ENCODE measurements around the gene ZIC4. TPM values are rescaled to one million over a fixed set of nuclear protein-coding genes. Genes with fewer than 3 reads are reported as not detected.

ZIC4 gene
- total and polyA plus RNA-seq, 10 donors = not detected

- H3K27me3 ChIP-seq (replicated peaks in 1 of 7) = peaks cover 0 to 68% (median 50%) of the 10 kb centered on the region in 7 donors
- H3K36me3 ChIP-seq = no peaks in the 10 kb centered on the region
- WGBS, 5 donors = 85 to 92% (median 89%) methylated on average over 2 of the region's 2 CpGs
- intact Hi-C loops (cut with DNase I; ENCODE audit: low total_unique reads) = no loop called here
- no peak for DNase-seq
- H3K4me3 ChIP-seq = no peak overlapping the region
- no peak for TF ChIP-seq CTCF (IDR thresholded peaks at IDR 0.05 in 8 of 11, conservative IDR thresholded peaks at IDR 0.05 in 3 of 11)
- H3K4me1 ChIP-seq = no peaks in the 10 kb centered on the region
- no peak overlapping the region for H3K27ac ChIP-seq
- H3K9me3 ChIP-seq = peaks cover 0 to 5% (median 0%) of the 10 kb centered on the region in 8 donors
Measured at GRCh38 chr3:147426931-147427330, 20.6 kb upstream of the ZIC4 start.

- Histone ChIP-seq H3K4me1 (no peaks in the 10 kb centered on the region), H3K9me3 (peaks cover 0 to 19% (median 0%) of the 10 kb centered on the region in 8 donors), H3K27ac (no peak overlapping the region), H3K27me3 (replicated peaks in 1 of 7) (peaks cover 3 to 79% (median 64%) of the 10 kb centered on the region in 7 donors), H3K4me3 (no peak overlapping the region), H3K36me3 (no peaks in the 10 kb centered on the region)
- WGBS, 5 donors = 8 to 24% (median 11%) methylated on average over 1 of the region's 1 CpG
- TF ChIP-seq POLR2AphosphoS5 (IDR thresholded peaks at IDR 0.05) = no peak
- TF ChIP-seq CTCF (IDR thresholded peaks at IDR 0.05 in 8 of 11, conservative IDR thresholded peaks at IDR 0.05 in 3 of 11) = no peak
- no peak for TF ChIP-seq POLR2A (IDR thresholded peaks at IDR 0.05)
- no peak for DNase-seq
- intact Hi-C loops (cut with DNase I; ENCODE audit: low total_unique reads) = no loop called here
Measured at GRCh38 chr3:147425388-147425850, 19.1 kb upstream of the ZIC4 start.

- Histone ChIP-seq H3K27me3 (replicated peaks in 1 of 7) (peaks cover 4 to 80% (median 69%) of the 10 kb centered on the region in 7 donors), H3K4me1 (no peaks in the 10 kb centered on the region), H3K36me3 (no peaks in the 10 kb centered on the region), H3K4me3 (no peak overlapping the region), H3K27ac (no peak overlapping the region), H3K9me3 (peaks cover 0 to 26% (median 0%) of the 10 kb centered on the region in 8 donors)
- no peak for DNase-seq
- intact Hi-C loops (cut with DNase I; ENCODE audit: low total_unique reads) = no loop called here
- TF ChIP-seq POLR2AphosphoS5 (IDR thresholded peaks at IDR 0.05) = no peak
- 9 to 11% (median 9%) methylated on average over 14 of the region's 14 CpGs for WGBS, 5 donors
Measured at GRCh38 chr3:147424581-147425387, 18.4 kb upstream of the ZIC4 start.

- intact Hi-C loops (cut with DNase I; ENCODE audit: low total_unique reads) = no loop called here
- 7 to 11% (median 8%) methylated on average over 29 to 33 of the region's 33 CpGs for WGBS, 5 donors
Measured at GRCh38 chr3:147423798-147424580, 17.6 kb upstream of the ZIC4 start.

More at GRCh38 chr3:147423798-147424580, 17.6 kb upstream of the ZIC4 start:
- no peak overlapping the region for H3K4me3 ChIP-seq
- peaks cover 12 to 88% (median 77%) of the 10 kb centered on the region in 7 donors for H3K27me3 ChIP-seq (replicated peaks in 1 of 7)
- H3K36me3 ChIP-seq = no peaks in the 10 kb centered on the region
- H3K9me3 ChIP-seq = peaks cover 0 to 28% (median 0%) of the 10 kb centered on the region in 8 donors
- no peak for DNase-seq
- TF ChIP-seq POLR2A (IDR thresholded peaks at IDR 0.05) = no peak
- no peak for TF ChIP-seq CTCF (IDR thresholded peaks at IDR 0.05 in 8 of 11, conservative IDR thresholded peaks at IDR 0.05 in 3 of 11)
- no peak for TF ChIP-seq POLR2AphosphoS5 (IDR thresholded peaks at IDR 0.05)
- peaks cover 0 to 8% (median 6%) of the 10 kb centered on the region in 6 donors for H3K4me1 ChIP-seq
- no peak overlapping the region for H3K27ac ChIP-seq
